DMS153 (cell line): Measurements from ENCODE around the gene FAM13B.
"Not testable (repeated sequence)": the region's sequence is repeated elsewhere in the genome, so short reads cannot be mapped to it uniquely, and the experiment has no call there.

Experiments used
- DNase-seq: peaks from one replicate; lab custom pipeline; 2025; lab: John Stamatoyannopoulos, UW

Gene FAM13B

DNA sequence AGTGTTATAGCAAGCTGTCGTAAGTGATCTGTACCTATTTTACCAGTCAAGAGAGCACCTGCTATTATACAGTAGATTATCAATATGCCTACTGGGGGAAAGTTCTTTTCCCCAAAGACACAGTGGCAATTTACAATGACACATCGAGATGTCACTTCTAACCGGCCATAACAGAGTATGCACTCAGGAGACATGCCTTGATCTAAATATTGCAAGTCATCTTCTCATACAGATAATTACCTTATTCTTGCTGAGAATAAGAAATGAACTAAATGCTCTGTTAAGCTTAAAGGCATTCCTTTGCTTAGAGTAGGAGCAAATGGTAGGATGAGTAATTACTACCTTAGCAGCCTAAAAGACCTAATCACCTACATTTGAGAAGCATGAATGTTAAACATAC, 72.1 kb downstream of the FAM13B start:
- no peak for DNase-seq

DNA sequence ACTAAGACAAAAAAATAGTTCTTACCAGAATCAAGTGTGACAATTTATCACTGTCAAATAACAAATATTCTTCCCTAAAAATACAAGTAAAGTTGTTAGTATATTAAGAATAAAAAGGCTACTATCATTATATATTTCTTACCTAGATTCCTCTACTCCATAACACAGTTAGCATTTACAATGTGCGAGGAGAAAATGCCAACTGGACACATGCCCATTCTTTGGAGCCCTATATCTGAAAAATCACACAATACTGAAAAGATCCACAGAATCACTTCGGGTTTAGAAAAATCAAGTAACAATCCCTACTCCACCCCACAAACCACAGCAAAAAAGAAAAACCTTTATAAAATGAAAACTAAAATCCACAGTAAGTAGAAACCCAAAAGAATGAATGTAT, 72.7 kb downstream of the FAM13B start:
- no peak for DNase-seq

DNA sequence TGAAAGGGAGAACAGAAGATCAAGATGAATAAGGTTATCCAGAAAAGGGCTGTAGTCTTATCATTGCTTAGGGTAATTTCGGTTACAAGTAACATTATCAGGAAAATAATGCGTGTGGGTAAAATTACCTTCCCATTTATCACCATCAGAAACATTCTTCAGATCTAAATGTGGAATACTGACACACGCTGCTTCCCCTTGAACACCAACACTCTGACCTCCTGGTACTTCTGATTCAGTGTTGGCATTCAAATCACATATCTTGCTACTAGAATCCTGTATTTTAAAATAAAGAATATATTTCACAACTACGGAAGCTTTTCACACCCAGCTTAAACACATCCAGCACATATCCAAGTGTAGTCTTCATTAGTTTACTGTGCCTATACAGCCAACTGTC, 73.4 kb downstream of the FAM13B start:
- DNase-seq = no peak

DNA sequence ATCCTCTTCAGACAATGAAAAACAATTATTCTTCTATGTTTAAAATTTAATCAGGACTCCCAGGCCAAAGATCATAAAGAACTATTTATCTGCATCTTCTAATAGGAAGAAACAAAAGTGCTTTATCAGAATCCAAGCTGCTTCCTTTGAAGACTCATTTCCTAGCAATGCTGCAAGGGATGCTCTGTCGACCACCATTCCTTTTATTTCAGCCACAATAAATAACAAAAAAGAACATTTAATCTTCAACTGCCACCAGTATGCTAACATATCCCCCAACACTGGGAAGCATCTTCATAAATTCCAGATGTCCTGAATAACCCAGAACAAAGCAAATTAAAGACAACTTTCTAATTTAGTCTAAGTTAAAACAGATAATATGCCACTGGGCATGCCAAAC, 74.9 kb downstream of the FAM13B start:
- no peak for DNase-seq

DNA sequence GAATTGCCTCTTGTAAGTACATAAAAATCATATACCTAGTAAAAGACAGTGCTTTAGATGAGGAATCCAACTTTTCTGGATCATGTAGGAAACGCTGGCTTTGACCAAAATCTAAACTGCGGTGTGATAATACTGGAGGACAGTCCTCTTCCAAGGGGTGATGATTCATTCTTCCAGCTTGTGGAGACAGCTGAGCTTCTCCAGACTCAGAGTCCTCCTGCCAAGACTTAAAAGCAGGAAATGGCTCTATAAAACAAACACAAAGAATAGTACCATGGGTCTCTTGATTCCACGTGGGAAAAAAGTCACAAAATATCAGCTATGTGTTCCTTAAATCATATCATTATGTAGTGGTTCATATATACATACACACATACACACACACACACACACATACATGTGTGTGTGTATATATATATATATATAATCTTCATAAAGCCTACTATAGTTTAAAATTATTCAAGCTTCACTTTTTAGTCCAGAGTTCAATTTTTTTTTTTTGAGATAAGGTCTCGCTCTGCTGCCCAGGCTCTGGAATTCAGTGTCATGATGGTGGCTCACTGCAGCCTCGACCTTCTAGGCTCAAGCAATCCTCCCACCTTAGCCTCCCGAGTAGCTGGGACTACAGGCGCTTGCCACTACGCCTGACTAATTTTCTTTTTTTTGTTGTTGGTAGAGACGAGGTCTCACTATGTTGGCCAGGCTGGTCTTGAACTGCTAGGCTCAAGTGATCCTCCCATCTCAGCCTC, 78.6 kb downstream of the FAM13B start:
- no peak for DNase-seq

DNA sequence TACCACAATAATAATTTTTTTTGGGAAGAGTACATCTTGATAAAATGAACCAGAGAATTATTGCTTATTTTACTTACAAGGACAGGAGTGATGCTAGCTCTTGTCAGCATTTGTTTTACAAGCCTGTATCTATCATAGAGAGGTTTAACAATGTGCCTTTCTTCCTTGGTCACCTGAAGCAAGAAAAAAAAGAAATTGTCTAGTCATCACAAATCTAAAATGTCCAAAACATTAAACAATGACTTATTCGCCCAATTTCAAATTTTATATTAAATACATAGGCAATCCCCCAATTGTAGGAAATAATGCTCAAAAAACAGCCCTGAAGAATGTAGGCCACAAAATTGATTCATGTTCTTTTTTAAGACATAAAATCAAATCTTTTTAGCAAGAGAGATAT, 87.1 kb downstream of the FAM13B start:
- DNase-seq = no peak

DNA sequence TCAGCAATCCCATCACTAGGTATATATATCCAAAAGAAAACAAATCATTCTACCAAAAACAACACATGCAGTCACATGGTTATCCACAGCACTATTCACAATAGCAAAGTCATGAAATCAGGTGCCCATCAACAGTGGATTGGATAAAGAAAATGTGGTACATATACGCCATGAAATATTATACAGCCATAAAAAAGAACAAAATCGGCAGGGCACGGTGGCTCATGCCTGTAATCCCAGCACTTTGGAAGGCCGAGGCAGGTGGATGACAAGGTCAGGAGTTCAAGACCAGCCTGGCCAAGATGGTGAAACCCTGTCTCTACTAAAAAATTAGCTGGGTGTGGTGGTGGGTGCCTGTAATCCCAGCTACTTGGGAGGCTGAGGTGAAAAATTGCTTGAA, 88.6 kb downstream of the FAM13B start:
- DNase-seq = not testable (repeated sequence)

DNA sequence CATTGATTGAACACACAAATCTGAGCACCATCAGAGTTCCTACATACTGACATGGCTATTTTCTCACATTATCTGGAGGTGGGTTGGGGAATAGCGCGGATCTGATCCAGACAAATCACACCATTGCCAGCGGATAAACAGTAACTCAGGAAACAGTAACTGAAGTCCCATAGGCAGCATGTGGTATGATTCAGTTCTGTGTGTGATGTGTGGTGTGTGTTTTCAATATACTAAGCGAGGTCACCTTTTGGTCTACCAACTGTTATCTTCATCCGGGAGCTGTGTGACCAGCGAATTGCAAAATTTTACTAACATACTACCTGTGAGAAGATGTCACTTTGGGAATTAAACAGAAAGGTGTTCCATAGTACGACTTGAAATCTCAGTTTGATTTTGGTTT, 93.5 kb downstream of the FAM13B start:
- no peak for DNase-seq

DNA sequence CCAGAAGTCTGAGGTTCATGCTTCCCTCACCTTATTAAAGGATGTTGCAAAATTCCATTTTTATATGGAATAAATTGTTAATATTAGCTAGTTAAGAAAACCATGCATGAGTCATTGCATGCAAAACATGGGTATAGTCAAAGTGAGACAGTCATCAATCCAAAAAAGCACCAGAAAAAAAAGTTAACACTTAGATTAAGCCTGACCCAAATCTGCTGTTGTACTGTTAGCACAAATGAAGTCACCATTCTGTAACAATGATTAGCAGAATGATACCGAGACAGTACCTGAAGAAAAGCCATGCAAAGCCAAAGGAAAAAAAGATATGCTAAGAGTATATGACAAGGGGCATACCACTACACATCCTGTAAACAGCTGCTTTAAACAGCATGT, 94.1 kb downstream of the FAM13B start:
- DNase-seq = no peak

DNA sequence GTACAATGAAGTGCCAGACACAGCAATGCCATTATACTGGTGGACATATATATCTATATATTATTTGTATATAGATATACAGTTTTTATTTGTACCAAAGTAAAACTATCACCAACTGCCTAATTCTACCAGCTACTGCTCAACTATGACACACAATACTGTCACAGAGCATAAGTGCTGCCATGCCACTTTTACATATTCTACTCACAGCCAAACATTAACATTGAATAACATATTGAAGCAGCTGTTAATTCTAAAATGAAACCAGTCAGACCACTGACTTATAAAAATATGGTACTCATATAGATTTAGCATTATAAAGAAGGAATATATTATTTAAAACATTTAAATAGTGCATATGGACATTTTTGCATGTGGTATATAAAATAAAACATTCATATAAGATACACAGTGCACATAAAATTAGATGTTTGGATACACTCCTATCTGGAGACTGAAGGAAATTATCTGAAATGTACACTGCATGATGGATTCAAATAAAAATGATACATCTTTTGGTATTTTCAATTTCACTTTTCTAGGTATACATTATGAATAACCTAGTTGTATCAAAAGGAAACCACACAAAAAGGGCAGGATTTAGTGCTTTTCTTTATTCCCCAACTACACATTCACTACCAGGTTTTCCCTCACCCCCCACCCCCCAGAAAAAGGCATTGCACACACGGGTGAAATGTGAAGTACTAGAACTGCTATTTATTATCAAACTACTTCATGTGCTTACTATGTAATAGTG, 94.7 kb downstream of the FAM13B start:
- no peak for DNase-seq

DNA sequence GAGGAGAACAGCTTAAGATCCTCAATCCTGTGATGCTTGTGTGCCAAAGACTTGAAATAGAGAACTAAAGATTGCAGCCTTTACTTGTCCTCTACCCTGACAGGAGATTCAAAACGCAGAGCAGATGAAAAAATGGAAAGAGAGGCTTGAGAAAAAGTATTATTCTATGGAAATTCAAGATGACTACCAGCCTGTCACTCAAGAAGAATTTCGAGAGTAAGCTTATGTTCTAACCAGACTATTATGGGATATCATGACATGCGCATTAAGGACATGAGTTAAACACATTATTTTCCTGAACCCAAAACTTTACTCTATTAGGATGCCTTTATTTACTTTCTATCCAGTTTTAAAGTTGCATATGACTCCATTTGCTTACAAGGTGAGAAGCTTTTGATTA, 97.2 kb downstream of the FAM13B start:
- no peak for DNase-seq

DNA sequence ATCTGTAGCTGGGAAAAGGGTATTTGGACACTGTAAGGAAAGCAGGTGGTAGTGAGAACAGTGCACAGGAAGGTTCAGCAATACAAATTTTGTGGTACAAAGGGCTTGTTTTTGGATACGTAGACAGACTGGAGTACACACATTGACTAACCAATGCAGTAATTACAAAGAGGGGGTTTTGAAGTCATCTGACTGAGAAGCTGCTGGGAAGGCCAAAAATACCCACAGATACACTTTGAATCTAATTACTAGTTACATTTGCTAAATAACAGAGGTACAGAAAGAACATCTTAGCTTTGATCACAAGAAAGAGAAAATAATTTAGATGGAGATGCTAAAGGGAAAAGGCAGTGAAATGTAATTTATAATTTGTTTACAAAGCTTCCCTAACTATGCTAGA, 97.7 kb downstream of the FAM13B start:
- DNase-seq = no peak

DNA sequence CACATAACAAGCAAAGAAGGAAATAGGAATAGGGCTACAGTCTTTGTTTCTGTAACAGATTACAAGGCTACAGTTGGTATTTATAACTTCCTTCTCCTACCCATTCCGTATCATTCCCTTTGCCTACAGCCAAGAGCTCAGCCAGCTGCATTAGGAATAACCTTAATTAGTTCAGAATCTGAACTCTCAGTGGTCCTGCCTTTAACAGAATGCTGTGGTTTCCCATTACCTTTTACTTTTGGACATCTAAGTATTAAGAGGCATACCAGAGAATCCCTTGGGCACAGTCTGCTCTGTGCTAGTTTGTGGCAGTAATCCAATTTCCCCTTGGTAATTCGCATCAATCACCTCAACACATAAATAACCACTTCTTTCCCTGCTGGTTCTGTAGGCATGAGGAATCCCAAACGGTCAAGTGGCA, 99.4 kb downstream of the FAM13B start:
- no peak for DNase-seq

DNA sequence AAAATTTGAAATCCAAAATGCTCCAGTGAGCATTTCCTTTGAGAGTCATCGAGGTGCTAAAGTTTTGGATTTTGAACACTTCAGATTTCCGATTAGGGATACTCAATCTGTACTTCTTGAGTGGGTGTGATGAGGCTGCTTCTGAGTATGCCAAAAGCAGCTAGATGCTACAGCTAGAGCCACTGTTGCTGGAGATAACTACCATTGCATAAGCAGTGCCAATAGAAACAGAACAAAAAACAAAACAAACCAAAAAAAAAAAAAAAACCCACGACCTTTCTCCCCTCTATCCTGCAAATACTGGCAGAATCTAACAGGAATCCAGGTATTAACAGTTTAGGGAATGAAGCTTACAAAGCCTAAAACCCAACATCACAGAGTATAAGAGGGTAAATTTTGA, 100.1 kb downstream of the FAM13B start:
- no peak for DNase-seq

DNA sequence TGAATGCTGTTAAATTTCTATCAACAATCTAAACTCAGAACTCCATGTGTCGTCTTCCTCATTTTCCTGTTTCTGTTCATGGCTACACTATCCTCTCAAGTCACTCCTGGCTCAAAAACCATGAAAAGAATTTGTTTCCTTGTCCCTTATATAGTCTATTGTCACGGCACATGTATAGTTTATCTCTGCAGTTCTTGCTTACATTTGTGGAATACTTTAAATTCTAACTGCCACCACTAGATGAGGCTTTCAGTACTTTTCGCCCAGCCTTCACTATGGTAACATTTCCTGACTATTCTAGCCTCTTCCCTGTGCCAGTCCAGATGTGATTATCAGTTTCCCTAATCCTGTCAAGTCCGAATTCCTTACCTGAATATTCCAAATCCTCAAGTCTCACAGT, 109.0 kb downstream of the FAM13B start:
- no peak for DNase-seq

DNA sequence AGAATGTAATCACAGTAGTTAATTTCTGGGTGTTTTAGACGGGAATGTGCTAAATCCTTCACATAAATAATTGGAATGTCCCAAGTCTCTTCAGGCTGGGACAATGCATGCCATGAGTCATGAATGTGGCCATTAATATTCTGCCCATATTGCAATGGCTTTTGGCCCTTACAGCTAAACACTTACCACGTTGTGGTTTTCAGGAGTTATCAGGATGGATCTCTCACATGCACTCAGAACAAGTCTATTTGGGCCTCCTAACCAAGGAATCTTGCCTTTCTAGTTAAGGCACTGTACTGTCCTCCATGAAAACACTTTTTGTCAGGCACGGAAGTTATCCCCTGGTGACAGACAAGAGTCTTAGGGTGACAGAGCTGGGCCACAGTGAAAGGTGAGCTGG, 110.9 kb downstream of the FAM13B start:
- no peak for DNase-seq

DNA sequence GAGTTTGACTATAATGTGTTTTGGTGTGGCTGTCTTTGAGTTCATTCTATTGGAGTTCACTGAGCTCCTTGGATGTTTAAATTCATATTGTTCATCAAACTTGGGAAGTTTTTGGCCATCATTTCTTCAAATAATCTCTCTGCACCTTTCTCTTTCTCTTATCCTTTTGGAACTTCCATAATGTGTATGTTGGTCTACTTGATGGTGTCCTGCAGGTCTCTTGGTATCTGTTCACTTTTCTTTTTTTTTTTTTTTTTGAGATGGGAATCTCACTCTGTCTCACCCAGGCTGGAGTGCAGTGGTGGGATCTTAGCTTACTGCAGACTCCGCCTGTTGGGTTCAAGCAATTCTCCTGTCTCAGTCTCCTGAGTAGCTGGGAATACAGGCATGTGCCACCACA, 116.0 kb downstream of the FAM13B start:
- DNase-seq = no peak

DNA sequence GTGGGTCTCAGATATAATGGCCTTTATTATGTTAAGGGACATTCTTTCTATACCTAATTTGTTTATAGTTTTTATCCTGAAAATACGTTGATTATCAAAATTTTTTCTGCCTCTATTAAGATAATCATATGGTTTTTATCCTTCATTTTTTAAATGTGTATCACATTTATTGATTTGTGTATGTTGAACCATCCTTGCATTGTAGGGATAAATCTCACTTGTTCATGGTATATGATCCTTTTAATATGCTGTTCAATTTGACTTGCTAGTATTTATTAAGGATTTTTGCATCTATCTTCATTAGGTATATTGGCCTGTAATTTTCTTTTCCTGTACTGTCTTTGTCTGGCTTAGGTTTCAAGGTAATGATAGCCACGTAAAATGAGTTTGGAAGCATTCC, 118.1 kb downstream of the FAM13B start:
- DNase-seq = no peak

DNA sequence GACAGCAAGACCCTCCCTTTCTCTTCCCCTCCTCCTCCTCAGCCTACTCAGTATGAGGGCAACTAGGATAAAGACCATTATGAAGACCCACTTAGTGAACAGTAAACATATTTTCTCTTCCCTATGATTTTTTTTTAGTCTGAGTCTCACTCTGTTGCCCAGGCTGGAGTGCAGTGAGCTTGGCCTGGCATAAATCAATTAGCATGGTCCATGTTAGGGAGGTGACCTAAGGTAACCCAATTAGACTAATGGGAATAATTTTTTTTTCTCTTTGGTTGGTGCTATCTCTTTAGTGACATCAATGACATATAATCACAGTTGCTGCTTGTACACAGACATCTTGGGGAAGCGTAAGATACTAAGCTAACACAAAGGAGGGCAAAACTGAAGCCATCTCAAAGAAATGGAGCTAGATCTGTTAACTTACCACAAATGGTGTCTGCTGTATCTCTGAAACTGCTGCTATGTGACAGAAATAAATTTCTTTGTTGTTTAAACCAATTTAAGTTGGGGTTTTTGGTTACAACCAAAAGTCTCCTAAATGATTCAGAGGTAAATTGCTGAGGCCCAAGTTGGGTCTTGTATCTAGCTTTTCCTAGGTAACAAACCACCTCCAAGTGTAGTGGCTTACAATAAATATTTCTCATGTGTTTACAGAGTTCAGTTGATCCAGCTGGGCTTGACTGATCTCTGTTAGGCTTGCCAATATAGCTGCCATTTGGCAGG, 130.3 kb downstream of the FAM13B start:
- no peak for DNase-seq

DNA sequence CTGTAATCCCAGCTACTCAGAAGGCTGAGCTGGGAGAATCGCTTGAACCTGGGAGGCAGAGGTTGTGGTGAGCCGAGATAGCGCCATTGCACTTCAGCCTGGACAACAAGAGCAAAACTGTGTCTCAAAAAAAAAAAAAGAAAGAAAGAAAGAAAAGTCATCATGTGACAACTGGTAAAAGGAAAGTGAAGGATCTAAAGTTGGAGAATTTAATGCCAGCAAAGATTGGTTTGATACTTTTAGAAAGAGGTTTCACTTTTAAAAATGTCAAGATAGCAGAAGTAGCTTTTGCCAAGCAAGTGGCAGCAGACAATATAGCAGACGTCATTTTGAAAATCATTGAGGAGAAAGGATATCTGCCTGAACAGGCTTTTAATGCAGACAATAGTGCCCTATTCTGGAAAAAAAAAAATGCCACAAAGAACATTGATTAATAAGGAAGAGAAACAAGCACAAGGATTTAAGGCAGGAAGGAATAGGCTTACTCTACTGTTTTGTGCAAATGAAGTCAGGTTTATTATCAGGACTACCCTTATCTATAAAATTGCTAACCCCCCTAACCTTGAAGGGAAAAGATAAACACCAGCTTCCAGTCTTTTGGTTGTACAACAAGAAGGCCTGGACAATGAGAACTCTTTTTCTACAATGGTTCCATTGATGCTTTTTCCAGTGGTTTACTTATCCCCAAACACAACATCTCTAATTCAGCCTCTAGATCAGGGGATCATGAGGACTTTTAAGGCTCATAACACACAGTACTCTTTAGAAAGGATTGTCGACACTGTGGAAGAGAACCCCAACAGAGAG, 131.7 kb downstream of the FAM13B start:
- DNase-seq = no peak

DNA sequence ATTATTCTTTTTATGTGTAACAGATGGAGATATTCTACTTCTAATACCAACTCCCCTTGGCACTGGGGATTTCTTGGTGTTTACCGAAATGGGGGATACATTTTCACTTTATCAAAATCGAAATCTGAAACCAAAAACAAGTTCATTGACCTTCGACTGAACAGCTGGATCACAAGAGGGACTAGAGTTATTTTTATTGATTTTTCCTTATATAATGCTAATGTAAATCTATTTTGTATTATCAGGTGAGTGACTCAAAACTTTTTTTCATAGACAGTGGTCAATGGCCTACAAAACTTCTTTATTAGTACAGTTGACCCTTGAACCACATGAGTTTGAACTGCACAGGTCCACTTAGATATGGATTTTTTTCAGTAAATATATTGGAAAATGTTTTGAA, 133.4 kb downstream of the FAM13B start:
- DNase-seq = no peak

DNA sequence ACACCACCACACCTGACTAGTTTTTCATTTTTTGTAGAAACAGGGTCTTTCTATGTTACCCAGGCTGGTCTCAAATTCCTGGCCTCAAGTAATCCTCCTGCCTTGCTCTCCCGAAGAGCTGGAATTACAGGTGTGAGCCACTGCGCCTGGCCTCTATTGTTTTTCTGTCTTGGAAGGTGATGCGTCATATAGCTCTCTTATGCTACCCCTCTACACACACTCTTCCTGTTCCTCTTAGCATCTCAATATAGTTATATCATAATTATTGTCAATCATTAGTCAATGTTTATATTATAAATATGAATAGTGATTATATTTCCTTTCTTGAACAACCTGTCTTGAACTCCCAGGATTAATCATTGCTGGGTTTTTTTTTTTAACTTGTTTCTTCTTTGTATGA, 136.3 kb downstream of the FAM13B start:
- no peak for DNase-seq
